OCI-LY7 (cell line): ENCODE measurements around the gene ANO4. TPM values are rescaled to one million over a fixed set of nuclear protein-coding genes. Genes with fewer than 3 reads are reported as not detected.
"Not testable (repeated sequence)": the region's sequence is repeated elsewhere in the genome, so short reads cannot be mapped to it uniquely, and the experiment has no call there.

Source experiments
- BruUV-seq: library from RNA; stranded (reverse); fragments of 400-500 nt; replicated peaks from 2 replicates; lab custom pipeline; 2021; lab: Mats Ljungman, UMichigan
- CTCF ChIA-PET: fragments of 300-600 bp; sonication (Branson Sonifier 250); formaldehyde crosslinking; loops from one replicate; lab custom pipeline; 2022; ENCODE audit warnings: antibody characterized with exemption; ENCODE audit not compliant: unreplicated experiment; lab: Charles Lee
- POLR2A ChIA-PET: fragments of 300-600 bp; sonication (Branson Sonifier 250); formaldehyde crosslinking; loops from one replicate; lab custom pipeline; 2022; ENCODE audit warnings: antibody characterized with exemption; lab: Charles Lee
- DNase-seq: peaks from one replicate; pipeline ENCODE4 v3.0.0-alpha.2; 2015; ENCODE audit warnings: low spot score
- H2AFZ ChIP-seq: fragments of 200-600 bp; sonication (generic), shearing (Covaris generic); 2 replicates; pipeline ENCODE4 v1.6.1; 2014; ENCODE audit warnings: mild to moderate bottlenecking, antibody characterized with exemption, low read length, moderate library complexity
- H3K27ac ChIP-seq: fragments of 200-600 bp; sonication (generic); 2 replicates; pipeline ENCODE4 v1.5.1; 2014; ENCODE audit warnings: mixed run types, low read depth, mild to moderate bottlenecking, moderate library complexity, low read length, inconsistent platforms; ENCODE audit not compliant: poor library complexity, severe bottlenecking
- H3K36me3 ChIP-seq: fragments of 200-600 bp; sonication (generic); 2 replicates; pipeline ENCODE4 v1.6.1; 2014; ENCODE audit warnings: mild to moderate bottlenecking, antibody characterized with exemption, low read length, moderate library complexity, mixed read lengths; ENCODE audit not compliant: insufficient read depth
- H3K4me1 ChIP-seq: fragments of 200-600 bp; sonication (generic); 2 replicates; pipeline ENCODE4 v1.5.1; 2014; ENCODE audit warnings: mild to moderate bottlenecking, low read length; ENCODE audit not compliant: insufficient read depth, poor library complexity, severe bottlenecking
- H3K4me2 ChIP-seq: fragments of 200-600 bp; sonication (generic); 2 replicates; pipeline ENCODE4 v1.6.1; 2014; ENCODE audit warnings: mild to moderate bottlenecking, low read length
- H3K4me3 ChIP-seq: fragments of 200-600 bp; sonication (generic); 2 replicates; pipeline ENCODE4 v1.5.1; 2014; ENCODE audit warnings: mild to moderate bottlenecking, low read depth, low read length; ENCODE audit not compliant: poor library complexity, severe bottlenecking
- H3K79me2 ChIP-seq: fragments of 200-600 bp; sonication (generic); 2 replicates; pipeline ENCODE4 v1.6.1; 2016; ENCODE audit warnings: low read depth, mild to moderate bottlenecking, low read length, moderate library complexity, mixed read lengths; ENCODE audit not compliant: insufficient read depth
- H3K9me2 ChIP-seq: fragments of 200-600 bp; sonication (generic); 2 replicates; pipeline ENCODE4 v1.6.1; 2016; ENCODE audit warnings: mild to moderate bottlenecking, low read length, mixed read lengths; ENCODE audit not compliant: insufficient read depth
- H3K9me3 ChIP-seq: fragments of 200-600 bp; sonication (generic); 2 replicates; pipeline ENCODE4 v1.6.1; 2014; ENCODE audit warnings: mild to moderate bottlenecking, mixed run types, low read length, mixed read lengths
- H4K20me1 ChIP-seq: fragments of 200-600 bp; sonication (generic); 2 replicates; pipeline ENCODE4 v1.6.1; 2014; ENCODE audit warnings: mild to moderate bottlenecking, antibody characterized with exemption, low read length, moderate library complexity, mixed read lengths; ENCODE audit not compliant: insufficient read depth
- CTCF ChIP-seq: fragments of 200-600 bp; sonication (generic); conservative IDR thresholded peaks from 2 replicates; pipeline ENCODE4 v1.5.1; 2014; ENCODE audit warnings: mild to moderate bottlenecking, antibody characterized with exemption, low read length, moderate library complexity, mixed read lengths
- EZH2phosphoT487 ChIP-seq: fragments of 200-600 bp; sonication (generic); IDR thresholded peaks from 2 replicates; pipeline ENCODE4 v1.6.1; 2018; ENCODE audit warnings: low read depth, borderline replicate concordance, mild to moderate bottlenecking, mixed run types, antibody characterized with exemption, low read length, moderate library complexity, mixed read lengths
- intact Hi-C: fragments of 100-400 bp; cut with micrococcal nuclease; formaldehyde crosslinking; loops from one replicate; pipeline ENCODE4 v1.10.0; 2022; ENCODE audit not compliant: unreplicated experiment
- total RNA-seq, 2 experiments: library from RNA; depleted of rRNA in 1 of 2; stranded (reverse); fragments of >200 nt in 1 of 2; shearing (Covaris generic) in 1 of 2; gene quantifications; 2 replicates each; pipeline ENCODE4 v1.2.3, GENCODE V29; 2014 to 2022

The ANO4 gene
- total RNA-seq, 2 experiments from 2014 or later, result not detected

GRCh38 chr12:100986595-100987547, 192.3 kb downstream of the ANO4 start:
- no TSS peak for BruUV-seq
- H3K4me3 ChIP-seq, result no peak overlapping the region
- ChIA-PET POLR2A (interaction anchor here (0.5 to 1.1 kb wide), 2 partner anchors 36 to 56 kb away, joined by 3 read pairs; no protein-coding TSS in a partner anchor), CTCF (no interaction called here)
- no peak for TF ChIP-seq CTCF
- TF ChIP-seq EZH2phosphoT487, result no peak
- no peak overlapping the region for H2AFZ ChIP-seq
- H3K4me2 ChIP-seq, result no peak overlapping the region
- intact Hi-C loops, result no loop called here
- H3K79me2 ChIP-seq, result no peaks in the 10 kb centered on the region
- no peaks in the 10 kb centered on the region for H3K9me2 ChIP-seq
- no peaks in the 10 kb centered on the region for H3K9me3 ChIP-seq
- H3K36me3 ChIP-seq, result no peaks in the 10 kb centered on the region
- H4K20me1 ChIP-seq, result no peaks in the 10 kb centered on the region
- DNase-seq, result no peak
- no peak overlapping the region for H3K27ac ChIP-seq
- peaks cover 13% of the 10 kb centered on the region for H3K4me1 ChIP-seq

GRCh38 chr12:100987552-100988521, 193.3 kb downstream of the ANO4 start:
- no TSS peak for BruUV-seq
- Histone ChIP-seq H3K4me1 (peaks cover 13% of the 10 kb centered on the region), H3K4me2 (peak overlapping the region; percentile 59), H3K9me3 (no peaks in the 10 kb centered on the region), H3K4me3 (no peak overlapping the region), H4K20me1 (no peaks in the 10 kb centered on the region), H3K36me3 (no peaks in the 10 kb centered on the region), H3K27ac (no peak overlapping the region), H3K9me2 (no peaks in the 10 kb centered on the region), H3K79me2 (no peaks in the 10 kb centered on the region), H2AFZ (no peak overlapping the region)
- peak; percentile 76 for TF ChIP-seq CTCF
- TF ChIP-seq EZH2phosphoT487, result no peak
- ChIA-PET POLR2A (no interaction called here), CTCF (no interaction called here)
- peak; percentile 79 for DNase-seq
- intact Hi-C loops, result no loop called here

- H2AFZ ChIP-seq, H3K79me2 ChIP-seq, H4K20me1 ChIP-seq, H3K9me3 ChIP-seq, DNase-seq, H3K27ac ChIP-seq, CTCF ChIA-PET, H3K36me3 ChIP-seq, H3K9me2 ChIP-seq, H3K4me3 ChIP-seq, intact Hi-C loops, POLR2A ChIA-PET, BruUV-seq, H3K4me2 ChIP-seq: not testable (repeated sequence)
- H3K4me1 ChIP-seq, result peaks cover 13% of the 10 kb centered on the region
These were observed 194.9 kb downstream of the ANO4 start for GRCh38 chr12:100989509-100989908.
